ENCODE data around the gene PRR3. TPM values are rescaled to one million over a fixed set of nuclear protein-coding genes. Genes with fewer than 3 reads are reported as not detected.
A peak's percentile ranks its signal among the peaks of the same experiment; 100 is the strongest.

Gene PRR3
- total and polyA plus RNA-seq, 2 of the 4 experiments (the other 2 are of a cell fraction): 7.2 to 17.3 TPM

DNA sequence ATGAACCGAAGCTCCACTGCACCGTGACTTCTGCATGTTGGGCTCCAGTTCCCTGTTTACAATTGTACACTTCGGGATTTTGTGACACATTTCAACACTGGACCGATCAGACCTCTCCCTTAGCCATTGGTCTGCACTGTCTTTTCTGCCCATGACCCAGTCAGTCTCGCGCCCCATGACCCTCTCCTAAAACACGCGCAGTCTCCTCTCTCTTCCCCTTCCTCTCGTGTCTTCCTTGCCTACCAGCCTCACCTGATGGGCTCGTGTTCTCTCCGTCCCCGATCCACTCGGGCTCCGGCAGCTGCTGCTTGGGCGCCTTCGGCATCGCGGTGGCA is 13.6 kb downstream of the PRR3 start:
- in situ Hi-C loops (cut with MboI; ENCODE audit: low sequenced_read_pairs): no loop called here
- Histone ChIP-seq H3K4me1 (ENCODE audit: control insufficient read depth, insufficient read depth, low read length) (peaks cover 3% of the 10 kb centered on the region), H3K14ac (replicated peaks; ENCODE audit: low read depth, low read length) (peak overlapping the region; percentile 39), H3K9ac (ENCODE audit: low read depth, low read length) (peak overlapping the region; percentile 72), H4K5ac (ENCODE audit: low read depth, low read length) (peak overlapping the region; percentile 2; the same call in 1 of the 2 replicates), H2AK9ac (replicated peaks; ENCODE audit: low read depth, low read length, poor library complexity) (no peak overlapping the region), H2BK15ac (ENCODE audit: low read depth, low read length) (no peak overlapping the region), H2BK20ac (ENCODE audit: low read depth, low read length) (no peak overlapping the region), H3K4me3 (ENCODE audit: insufficient read depth, low read depth, low read length) (peak overlapping the region; percentile 74), H3K79me1 (ENCODE audit: low read depth in 1 of 2, low read length in 2 of 2) (peaks cover 14 to 40% of the 10 kb centered on the region in 2 experiments), H3K23ac (ENCODE audit: low read depth, low read length) (peak overlapping the region; percentile 35; the same call in 1 of the 2 replicates), H2BK5ac (ENCODE audit: low read depth, low read length, poor library complexity, severe bottlenecking) (peak overlapping the region; percentile 1), H4K91ac (ENCODE audit: insufficient read depth, low read depth, low read length) (no peak overlapping the region), H4K8ac (ENCODE audit: low read depth in 2 of 2, low read length in 2 of 2) (peak overlapping the region; percentile 45 to 86), H3K4ac (ENCODE audit: low read depth, low read length) (peak overlapping the region; percentile 42), H2BK120ac (ENCODE audit: low read depth, low read length) (no peak overlapping the region), H3K18ac (ENCODE audit: low read depth, low read length) (no peak overlapping the region), H3K56ac (ENCODE audit: extremely low read depth, insufficient read depth, low read length) (peak overlapping the region; percentile 51; the same call in 1 of the 2 replicates), H3K4me2 (ENCODE audit: low read depth, low read length) (peak overlapping the region; percentile 90), H3K9me1 (ENCODE audit: insufficient read depth, low read length) (peaks cover 5% of the 10 kb centered on the region; the same call in 1 of the 2 replicates), H3K27ac (ENCODE audit: insufficient read depth, low read length) (peak overlapping the region; percentile 32), H2AK5ac (ENCODE audit: low read depth, low read length) (no peak overlapping the region), H2AFZ (replicated peaks; ENCODE audit: low read length, poor library complexity) (peak overlapping the region; percentile 96), H3K27me3 (ENCODE audit: control insufficient read depth, insufficient read depth, low read length) (no peaks in the 10 kb centered on the region), H3K36me3 (ENCODE audit: control insufficient read depth, insufficient read depth, low read length) (0 out of 2 replicates have a peak, but pooled peaks cover 1% of the 10 kb centered on the region), H3K9me3 (ENCODE audit: control insufficient read depth, insufficient read depth, low read length) (no peaks in the 10 kb centered on the region), H4K20me1 (ENCODE audit: insufficient read depth, low read length) (peaks cover 39% of the 10 kb centered on the region)
- intact Hi-C loops (cut with micrococcal nuclease): loop anchor here (1.0 kb wide), 1 partner anchor 13 kb away; the partner anchor contains the start of gene PRR3
- BruUV-seq (replicated peaks): TSS peak; percentile 38
- DNase-seq (no peak), ATAC-seq (ENCODE audit: low read depth) (peak; percentile 16)
- ChIA-PET POLR2A (ENCODE audit: unreplicated experiment) (interaction anchor here (0.5 to 0.6 kb wide), 2 partner anchors 17 to 147 kb away, joined by 3 to 31 read pairs; partner anchors contain the start of gene MDC1), CTCF (interaction anchor here (0.5 to 1.5 kb wide), 2 partner anchors 9 to 29 kb away, joined by 3 to 4 read pairs; no protein-coding TSS in a partner anchor)
- 0% methylated on average over 5 of the region's 18 CpGs; no CpG with 5 or more reads in 1 of the 2 experiments for WGBS, 2 experiments (ENCODE audit: extremely low coverage in 2 of 2, insufficient read length in 1 of 2)
- TF ChIP-seq MAFK (IDR thresholded peaks at IDR 0.05; ENCODE audit: low read depth, low read length) (no peak), CHD1 (IDR thresholded peaks at IDR 0.05; ENCODE audit: low read depth, low read length) (no peak), SMC3 (IDR thresholded peaks at IDR 0.05; ENCODE audit: low read depth, low read length) (no peak), USF2 (IDR thresholded peaks at IDR 0.05; ENCODE audit: low read depth, low read length) (no peak), BHLHE40 (IDR thresholded peaks at IDR 0.05; ENCODE audit: low read depth, low read length) (no peak), MXI1 (IDR thresholded peaks at IDR 0.05; ENCODE audit: borderline replicate concordance, low read depth, low read length) (no peak), POLR2A (IDR thresholded peaks at IDR 0.05; ENCODE audit: low read depth, low read length) (no peak), FOS (IDR thresholded peaks at IDR 0.05; ENCODE audit: low read depth, low read length) (no peak), MAZ (IDR thresholded peaks at IDR 0.05; ENCODE audit: borderline replicate concordance, low read depth, low read length) (no peak), CEBPB (IDR thresholded peaks at IDR 0.05; ENCODE audit: low read depth, low read length) (no peak)
- dilution Hi-C loops (cut with HindIII; ENCODE audit: low sequenced_read_pairs, unreplicated experiment): no loop called here
